Endothelial cell of umbilical vein (primary cell): ENCODE results near the gene DOCK8.

Source experiments
- CTCF ChIP-seq, 2 donors: IDR thresholded peaks; 1 replicate in 1 of 2; 2 replicates in 1 of 2; pipeline ENCODE4 v1.5.1; 2011; ENCODE audit warnings: low read length in 2 of 2, mild to moderate bottlenecking in 2 of 2, moderate library complexity in 2 of 2, control low read depth in 1 of 2, inconsistent platforms in 1 of 2, low read depth in 1 of 2; ENCODE audit not compliant: insufficient read depth in 1 of 2; ENCODE audit errors: extremely low read depth in 1 of 2
- EZH2 ChIP-seq: IDR thresholded peaks from 2 replicates; pipeline ENCODE4 v1.6.1; 2012; ENCODE audit warnings: borderline replicate concordance, low read depth, mild to moderate bottlenecking, moderate library complexity, low read length, inconsistent platforms; ENCODE audit not compliant: severe bottlenecking
- MAX ChIP-seq: IDR thresholded peaks from 2 replicates; pipeline ENCODE4 v1.6.1; 2011; ENCODE audit not compliant: insufficient read depth, insufficient read length
- POLR2A ChIP-seq: IDR thresholded peaks from 2 replicates; pipeline ENCODE4 v1.6.1; 2012; ENCODE audit warnings: low read depth, mild to moderate bottlenecking, control low read depth, low read length
- POLR2AphosphoS5 ChIP-seq: IDR thresholded peaks from 2 replicates; pipeline ENCODE4 v1.6.1; 2012; ENCODE audit warnings: low read depth, mild to moderate bottlenecking, control low read depth, low read length, moderate library complexity; ENCODE audit not compliant: insufficient read depth

DNA sequence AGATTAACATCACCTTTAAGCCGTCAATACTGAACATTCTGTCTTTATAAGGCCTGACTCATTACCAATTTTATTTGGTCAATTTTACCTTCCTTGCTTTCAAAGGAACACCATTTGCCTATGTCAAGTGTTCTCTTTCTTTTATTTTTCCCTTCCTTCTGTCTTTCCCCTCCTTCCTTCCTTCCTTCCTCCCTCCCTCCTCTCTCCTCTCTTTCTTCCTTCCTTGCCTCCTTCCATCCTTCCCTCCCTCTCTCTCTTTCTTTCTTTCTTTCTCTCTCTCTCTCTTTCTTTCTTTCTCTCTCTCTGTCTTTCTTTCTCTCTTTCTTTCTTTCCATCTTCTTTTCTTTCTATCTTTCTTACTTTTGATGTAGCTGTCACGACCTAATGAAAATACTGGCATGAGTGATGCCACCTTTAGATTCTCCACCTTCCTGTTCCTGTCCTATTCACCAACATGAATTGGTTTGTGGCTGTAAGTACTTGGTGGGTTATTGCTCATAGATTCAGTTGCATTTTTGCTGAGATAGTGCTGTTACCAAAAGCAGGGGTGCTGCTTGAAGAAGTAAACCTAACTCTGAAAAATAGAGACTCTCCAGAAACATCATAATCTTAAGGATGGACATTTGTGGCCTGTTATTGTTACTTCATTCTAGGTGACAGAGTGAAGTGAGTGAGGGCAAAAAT is 33.8 kb downstream of the DOCK8 start:
- TF ChIP-seq POLR2A (no peak), POLR2AphosphoS5 (no peak), EZH2 (no peak), CTCF (IDR thresholded peaks at IDR 0.05; ENCODE audit: extremely low read depth in 1 of 2, insufficient read depth in 1 of 2, low read depth in 1 of 2, low read length in 2 of 2) (no peak), MAX (no peak)
